Motor neuron (in vitro differentiated cells): ENCODE data around the gene NR6A1. TPM values are rescaled to one million over a fixed set of nuclear protein-coding genes. Genes with fewer than 3 reads are reported as not detected.
A peak's percentile ranks its signal among the peaks of the same experiment; 100 is the strongest.

Source experiments
- ATAC-seq, 8 experiments: fragments of 200-7000 bp; cut with Tn5 transposase; replicated peaks in 6 of 8; 2 replicates each; pipeline ENCODE4 v1.8.0; 2021; ENCODE audit warnings: mild to moderate bottlenecking in 8 of 8, moderate library complexity in 8 of 8
- H3K27ac ChIP-seq, 2 donors: fragments of 250-450 bp; sonication (Bioruptor Pico); 2 replicates each; pipeline ENCODE4 v1.9.0; 2021; ENCODE audit warnings: antibody characterized with exemption in 2 of 2, mild to moderate bottlenecking in 2 of 2, moderate library complexity in 1 of 2
- H3K4me1 ChIP-seq, 2 donors: fragments of 250-450 bp; sonication (Bioruptor Pico); replicated peaks in 1 of 2; 2 replicates each; pipeline ENCODE4 v1.6.1; 2021; ENCODE audit warnings: antibody characterized with exemption in 2 of 2, mild to moderate bottlenecking in 2 of 2, moderate library complexity in 1 of 2
- H3K4me3 ChIP-seq, 5 donors: fragments of 250-450 bp; sonication (Bioruptor Pico); 2 replicates each; pipeline ENCODE4 v1.9.0; 2021; ENCODE audit warnings: antibody characterized with exemption in 5 of 5, mild to moderate bottlenecking in 5 of 5, moderate library complexity in 4 of 5
- WGBS, 10 experiments: fragments of 450-650 bp; shearing (Covaris generic); methylation state at CpG; one replicate each; pipeline ENCODE4 v1.0.0; 2022; 5-methylcytosine and 5-hydroxymethylcytosine counted together
- in situ Hi-C, 9 experiments: fragments of 400-800 bp; cut with MboI; loops; one replicate each; pipeline ENCODE4 v1.15.0; 2021; ENCODE audit warnings: low sequenced_read_pairs in 9 of 9, low pct_unique_long_range_greater_than_20kb in 2 of 9; ENCODE audit not compliant: unreplicated experiment in 9 of 9
- total RNA-seq, 8 experiments: library from RNA; unstranded; fragments of 300-600 nt; gene quantifications; 2 replicates each; pipeline versions ENCODE4 v1.2.3 to v1.2.4, GENCODE V29; 2022

The NR6A1 gene
- total RNA-seq, 8 experiments from 2014 or later, result 0.46 to 29.0 (median 3.7) TPM

GRCh38 chr9:124517600-124517999 is 253.5 kb downstream of the NR6A1 start:
- in situ Hi-C loops, result no loop called here
- Histone ChIP-seq H3K4me1 (peaks cover 13 to 27% of the 10 kb centered on the region in 2 donors), H3K4me3 (no peak overlapping the region), H3K27ac (no peak overlapping the region)
- 28 to 93% (median 75%) methylated on average over 2 to 4 of the region's 5 CpGs; no CpG with 5 or more reads in 4 of the 10 experiments for WGBS, 10 experiments
- no peak for ATAC-seq

- in situ Hi-C loops, result no loop called here
- no peak for ATAC-seq
- H3K27ac ChIP-seq, result no peak overlapping the region
- 47 to 100% (median 93%) methylated on average over 1 to 5 of the region's 5 CpGs; no CpG with 5 or more reads in 1 of the 10 experiments for WGBS, 10 experiments
- peaks cover 20 to 30% of the 10 kb centered on the region in 2 donors for H3K4me1 ChIP-seq
- H3K4me3 ChIP-seq, result no peak overlapping the region
These were observed 256.2 kb downstream of the NR6A1 start for GRCh38 chr9:124514874-124515273.

- Histone ChIP-seq H3K4me3 (no peak overlapping the region), H3K4me1 (peaks cover 20 to 29% of the 10 kb centered on the region in 2 donors), H3K27ac (no peak overlapping the region)
- WGBS, 10 experiments, result 47 to 100% (median 71%) methylated on average over 1 to 4 of the region's 4 CpGs; no CpG with 5 or more reads in 4 of the 10 experiments
- peak in 5 of 8 experiments; percentile 30 to 53 (median 38) for ATAC-seq
- in situ Hi-C loops, result no loop called here
These were observed 257.0 kb downstream of the NR6A1 start for GRCh38 chr9:124514125-124514524.

- 4 to 92% (median 35%) methylated on average over 1 to 3 of the region's 5 CpGs; no CpG with 5 or more reads in 5 of the 10 experiments for WGBS, 10 experiments
These were observed 257.6 kb downstream of the NR6A1 start for GRCh38 chr9:124513376-124513994.

GRCh38 chr9:124512806-124513204 is 258.3 kb downstream of the NR6A1 start:
- in situ Hi-C loops, result no loop called here
- WGBS, 10 experiments, result 80 to 84% (median 80%) methylated on average over 2 to 7 of the region's 9 CpGs; no CpG with 5 or more reads in 7 of the 10 experiments
- no peak overlapping the region for H3K4me3 ChIP-seq
- H3K4me1 ChIP-seq, result peaks cover 20 to 29% of the 10 kb centered on the region in 2 donors
- peak in 3 of 8 experiments; percentile 6 to 21 (median 8) for ATAC-seq
- H3K27ac ChIP-seq, result no peak overlapping the region

More at GRCh38 chr9:124513376-124513994, 257.6 kb downstream of the NR6A1 start:
- H3K4me3 ChIP-seq, result no peak overlapping the region
- H3K4me1 ChIP-seq, result peaks cover 20 to 29% of the 10 kb centered on the region in 2 donors
- peak in 3 of 8 experiments; percentile 17 to 42 (median 19) for ATAC-seq
- in situ Hi-C loops, result no loop called here
- H3K27ac ChIP-seq, result no peak overlapping the region

- Histone ChIP-seq H3K4me1 (peaks cover 24 to 29% of the 10 kb centered on the region in 2 donors), H3K4me3 (no peak overlapping the region), H3K27ac (no peak overlapping the region)
- peak in 6 of 8 experiments; percentile 9 to 43 (median 28) for ATAC-seq
- in situ Hi-C loops, result no loop called here
- WGBS, 10 experiments, result 60 to 100% (median 65%) methylated on average over 1 to 8 of the region's 23 CpGs; no CpG with 5 or more reads in 2 of the 10 experiments
These were observed 259.0 kb downstream of the NR6A1 start for GRCh38 chr9:124511891-124512805.

GRCh38 chr9:124511426-124511840 is 259.7 kb downstream of the NR6A1 start:
- ATAC-seq, result peak in 4 of 8 experiments; percentile 5 to 18 (median 7)
- H3K4me1 ChIP-seq, result peaks cover 24 to 29% of the 10 kb centered on the region in 2 donors
- no peak overlapping the region for H3K27ac ChIP-seq
- WGBS, 10 experiments, result 80 to 81% methylated on average over 1 to 5 of the region's 6 CpGs; no CpG with 5 or more reads in 8 of the 10 experiments
- in situ Hi-C loops, result no loop called here
- no peak overlapping the region for H3K4me3 ChIP-seq

- WGBS, 10 experiments, result 40 to 100% (median 79%) methylated on average over 1 to 3 of the region's 9 CpGs; no CpG with 5 or more reads in 4 of the 10 experiments
- in situ Hi-C loops, result no loop called here
These were observed 260.3 kb downstream of the NR6A1 start for GRCh38 chr9:124510650-124511425.

GRCh38 chr9:124507880-124508423 is 263.2 kb downstream of the NR6A1 start:
- Histone ChIP-seq H3K4me1 (peaks cover 15 to 25% of the 10 kb centered on the region in 2 donors), H3K27ac (no peak overlapping the region), H3K4me3 (no peak overlapping the region)
- WGBS, 10 experiments, result 60 to 100% (median 80%) methylated on average over 1 to 2 of the region's 11 CpGs; no CpG with 5 or more reads in 2 of the 10 experiments
- no peak for ATAC-seq
- in situ Hi-C loops, result no loop called here

More at GRCh38 chr9:124510650-124511425, 260.3 kb downstream of the NR6A1 start:
- peaks cover 24 to 29% of the 10 kb centered on the region in 2 donors for H3K4me1 ChIP-seq
- H3K4me3 ChIP-seq, result no peak overlapping the region
- no peak overlapping the region for H3K27ac ChIP-seq
- ATAC-seq, result peak in 5 of 8 experiments; percentile 18 to 68 (median 42)

- H3K4me1 ChIP-seq, result peaks cover 7 to 18% of the 10 kb centered on the region in 2 donors
- ATAC-seq, result peak in 1 of 8 experiments; percentile 7
- H3K27ac ChIP-seq, result no peak within 1 kb of the TSS
- 63 to 100% (median 95%) methylated on average over 1 to 6 of the region's 34 CpGs; no CpG with 5 or more reads in 4 of the 10 experiments for WGBS, 10 experiments
- no peak within 1 kb of the TSS for H3K4me3 ChIP-seq
- in situ Hi-C loops, result no loop called here
These were observed 263.9 kb downstream of the NR6A1 start, which contains the start of gene NR5A1 for GRCh38 chr9:124506931-124507879. NR5A1 (minus strand) TSS chr9:124507399; CDS start chr9:124503395, 4,004 bp downstream.

- Histone ChIP-seq H3K4me3 (no peak overlapping the region), H3K4me1 (peaks cover 4 to 12% of the 10 kb centered on the region in 2 donors), H3K27ac (no peak overlapping the region)
- in situ Hi-C loops, result no loop called here
- no CpG with 5 or more reads among the region's 8 CpGs for WGBS, 10 experiments
- ATAC-seq, result no peak
These were observed 264.7 kb downstream of the NR6A1 start for GRCh38 chr9:124506433-124506832.
